Liver (tissue), 9 donors: ENCODE data around the gene RNPS1. TPM values are rescaled to one million over a fixed set of nuclear protein-coding genes. Genes with fewer than 3 reads are reported as not detected.

Experiments used
- DNase-seq: peaks from one replicate; pipeline ENCODE4 v3.0.0-alpha.2; 2017; ENCODE audit warnings: low spot score
- H3K27ac ChIP-seq, 2 donors: one replicate each; pipeline ENCODE4 v1.7.0; 2013; ENCODE audit warnings: inconsistent platforms in 2 of 2, low read length in 2 of 2, control low read depth in 1 of 2, low read depth in 1 of 2, mild to moderate bottlenecking in 1 of 2
- H3K27me3 ChIP-seq, 4 donors: one replicate each; pipeline versions ENCODE4 v1.6.1 to v1.7.0; 2013; ENCODE audit warnings: low read length in 3 of 4, inconsistent platforms in 1 of 4, mild to moderate bottlenecking in 1 of 4, moderate library complexity in 1 of 4; ENCODE audit not compliant: control insufficient read depth in 4 of 4, insufficient read depth in 4 of 4
- H3K36me3 ChIP-seq, 4 donors: one replicate each; pipeline versions ENCODE4 v1.6.1 to v1.7.0; 2013; ENCODE audit warnings: low read length in 3 of 4, mild to moderate bottlenecking in 3 of 4, low read depth in 1 of 4, moderate library complexity in 1 of 4; ENCODE audit not compliant: control insufficient read depth in 4 of 4, insufficient read depth in 3 of 4
- H3K4me1 ChIP-seq, 4 donors: one replicate each; pipeline versions ENCODE4 v1.6.1 to v1.7.0; 2013; ENCODE audit warnings: low read length in 3 of 4, mild to moderate bottlenecking in 3 of 4, moderate library complexity in 1 of 4; ENCODE audit not compliant: control insufficient read depth in 4 of 4, insufficient read depth in 4 of 4
- H3K4me3 ChIP-seq, 3 donors: one replicate each; pipeline versions ENCODE4 v1.6.1 to v1.7.0; 2013; ENCODE audit warnings: low read length in 3 of 3, control low read depth in 1 of 3, low read depth in 1 of 3, mild to moderate bottlenecking in 1 of 3
- H3K9ac ChIP-seq, 2 donors: one replicate each; pipeline ENCODE4 v1.7.0; 2013; ENCODE audit warnings: low read length in 2 of 2, mild to moderate bottlenecking in 2 of 2, moderate library complexity in 2 of 2, control low read depth in 1 of 2, low read depth in 1 of 2
- H3K9me3 ChIP-seq, 4 donors: one replicate each; pipeline versions ENCODE4 v1.6.1 to v1.7.0; 2013; ENCODE audit warnings: low read length in 3 of 4; ENCODE audit not compliant: control insufficient read depth in 4 of 4
- ATF3 ChIP-seq: IDR thresholded peaks from 2 replicates; pipeline ENCODE4 v1.6.1; 2016; ENCODE audit warnings: antibody characterized with exemption
- CTCF ChIP-seq: fragments of 150-350 bp; IDR thresholded peaks from 2 replicates; pipeline ENCODE4 v1.5.1; 2017; ENCODE audit warnings: improper control_type of control experiment, low read depth, low read length; ENCODE audit not compliant: missing input control
- EGR1 ChIP-seq, 2 donors: IDR thresholded peaks; 2 replicates each; pipeline ENCODE4 v1.6.1; 2016 to 2018; ENCODE audit warnings: antibody characterized with exemption in 2 of 2, low read depth in 2 of 2
- FOXA1 ChIP-seq: IDR thresholded peaks from 2 replicates; pipeline ENCODE4 v1.6.1; 2016; ENCODE audit warnings: antibody characterized with exemption
- FOXA2 ChIP-seq: IDR thresholded peaks from 2 replicates; pipeline ENCODE4 v1.6.1; 2016; ENCODE audit warnings: antibody characterized with exemption
- GABPA ChIP-seq, 2 donors: IDR thresholded peaks in 1 of 2; conservative IDR thresholded peaks in 1 of 2; 2 replicates each; pipeline ENCODE4 v1.6.1; 2016; ENCODE audit warnings: antibody characterized with exemption in 2 of 2, mild to moderate bottlenecking in 1 of 2, moderate library complexity in 1 of 2
- HNF4A ChIP-seq, 2 donors: conservative IDR thresholded peaks; 2 replicates each; pipeline ENCODE4 v1.6.1; 2016; ENCODE audit warnings: antibody characterized with exemption in 2 of 2, mild to moderate bottlenecking in 2 of 2
- HNF4G ChIP-seq: IDR thresholded peaks from 2 replicates; pipeline ENCODE4 v1.6.1; 2016; ENCODE audit warnings: antibody characterized with exemption
- JUND ChIP-seq, 2 donors: IDR thresholded peaks; 2 replicates each; pipeline ENCODE4 v1.6.1; 2016; ENCODE audit warnings: antibody characterized with exemption in 2 of 2
- NR2F2 ChIP-seq: IDR thresholded peaks from 2 replicates; pipeline ENCODE4 v1.6.1; 2016; ENCODE audit warnings: antibody characterized with exemption
- RAD21 ChIP-seq, 2 donors: IDR thresholded peaks; 2 replicates each; pipeline ENCODE4 v1.6.1; 2016; ENCODE audit warnings: antibody characterized with exemption in 2 of 2, mild to moderate bottlenecking in 2 of 2
- REST ChIP-seq: IDR thresholded peaks from 2 replicates; pipeline ENCODE4 v1.6.1; 2016; ENCODE audit warnings: antibody characterized with exemption, mild to moderate bottlenecking
- RXRA ChIP-seq, 2 donors: IDR thresholded peaks; 2 replicates each; pipeline ENCODE4 v1.6.1; 2017 to 2018; ENCODE audit warnings: antibody characterized with exemption in 2 of 2, mild to moderate bottlenecking in 1 of 2
- SP1 ChIP-seq: IDR thresholded peaks from 2 replicates; pipeline ENCODE4 v1.6.1; 2018; ENCODE audit warnings: antibody characterized with exemption, mild to moderate bottlenecking
- TAF1 ChIP-seq: conservative IDR thresholded peaks from 2 replicates; pipeline ENCODE4 v1.6.1; 2016; ENCODE audit warnings: antibody characterized with exemption, mild to moderate bottlenecking
- YY1 ChIP-seq: IDR thresholded peaks from 2 replicates; pipeline ENCODE4 v1.6.1; 2016; ENCODE audit warnings: antibody characterized with exemption, mild to moderate bottlenecking
- WGBS: extraction: QIAGEN DNeasy Blood & Tissue Kit; methylation state at CpG from one replicate; pipeline ENCODE4 v1.1.7; 2013; 5-methylcytosine and 5-hydroxymethylcytosine counted together
- polyA plus RNA-seq, 2 donors: library from polyadenylated mRNA; stranded (reverse) in 1 of 2; unstranded in 1 of 2; fragments of 200-250 nt in 1 of 2; fragments of >200 nt in 1 of 2; fragmentation: Nextera tagmentation in 1 of 2; extraction: Ambion mirVana in 1 of 2; gene quantifications; one replicate each; pipeline versions ENCODE4 v1.2.1 to v1.2.3, GENCODE V29; 2013 to 2015
- total RNA-seq, 2 donors: library from RNA; depleted of rRNA; stranded (reverse); fragments of >200 nt; gene quantifications; one replicate each; pipeline ENCODE4 v1.2.3, GENCODE V29; 2014
- TF ChIP-seq, protein P1 (sequence below): IDR thresholded peaks from 2 replicates; pipeline ENCODE4 v1.6.1; 2016; ENCODE audit warnings: antibody characterized with exemption
- TF ChIP-seq, protein P2 (sequence below): IDR thresholded peaks from 2 replicates; pipeline ENCODE4 v1.6.1; 2016; ENCODE audit warnings: antibody characterized with exemption
- donor health status: healthy.
- donor health status: healthy.
- donor health status: healthy.
- donor health status: healthy.
- donor health status: healthy.

Gene RNPS1
- total and polyA plus RNA-seq, 4 donors: 31.3 to 38.2 (median 36.7) TPM

GRCh38 chr16:2280461-2280860 is 12.5 kb upstream of the RNPS1 start:
- no peak for TF ChIP-seq CTCF
- TF ChIP-seq, protein P1, sequence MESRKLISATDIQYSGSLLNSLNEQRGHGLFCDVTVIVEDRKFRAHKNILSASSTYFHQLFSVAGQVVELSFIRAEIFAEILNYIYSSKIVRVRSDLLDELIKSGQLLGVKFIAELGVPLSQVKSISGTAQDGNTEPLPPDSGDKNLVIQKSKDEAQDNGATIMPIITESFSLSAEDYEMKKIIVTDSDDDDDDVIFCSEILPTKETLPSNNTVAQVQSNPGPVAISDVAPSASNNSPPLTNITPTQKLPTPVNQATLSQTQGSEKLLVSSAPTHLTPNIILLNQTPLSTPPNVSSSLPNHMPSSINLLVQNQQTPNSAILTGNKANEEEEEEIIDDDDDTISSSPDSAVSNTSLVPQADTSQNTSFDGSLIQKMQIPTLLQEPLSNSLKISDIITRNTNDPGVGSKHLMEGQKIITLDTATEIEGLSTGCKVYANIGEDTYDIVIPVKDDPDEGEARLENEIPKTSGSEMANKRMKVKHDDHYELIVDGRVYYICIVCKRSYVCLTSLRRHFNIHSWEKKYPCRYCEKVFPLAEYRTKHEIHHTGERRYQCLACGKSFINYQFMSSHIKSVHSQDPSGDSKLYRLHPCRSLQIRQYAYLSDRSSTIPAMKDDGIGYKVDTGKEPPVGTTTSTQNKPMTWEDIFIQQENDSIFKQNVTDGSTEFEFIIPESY: no peak
- TF ChIP-seq FOXA2: no peak
- no peak for TF ChIP-seq JUND (IDR thresholded peaks at IDR 0.05)
- no peak for TF ChIP-seq GABPA (IDR thresholded peaks at IDR 0.05 in 1 of 2, conservative IDR thresholded peaks at IDR 0.05 in 1 of 2)
- no peak for TF ChIP-seq NR2F2
- no peak for TF ChIP-seq RXRA (IDR thresholded peaks at IDR 0.05)
- TF ChIP-seq TAF1: no peak
- TF ChIP-seq SP1: no peak
- TF ChIP-seq HNF4G: no peak
- TF ChIP-seq HNF4A (conservative IDR thresholded peaks at IDR 0.05): no peak
- no peak overlapping the region for H3K4me3 ChIP-seq
- DNase-seq: no peak

DNA sequence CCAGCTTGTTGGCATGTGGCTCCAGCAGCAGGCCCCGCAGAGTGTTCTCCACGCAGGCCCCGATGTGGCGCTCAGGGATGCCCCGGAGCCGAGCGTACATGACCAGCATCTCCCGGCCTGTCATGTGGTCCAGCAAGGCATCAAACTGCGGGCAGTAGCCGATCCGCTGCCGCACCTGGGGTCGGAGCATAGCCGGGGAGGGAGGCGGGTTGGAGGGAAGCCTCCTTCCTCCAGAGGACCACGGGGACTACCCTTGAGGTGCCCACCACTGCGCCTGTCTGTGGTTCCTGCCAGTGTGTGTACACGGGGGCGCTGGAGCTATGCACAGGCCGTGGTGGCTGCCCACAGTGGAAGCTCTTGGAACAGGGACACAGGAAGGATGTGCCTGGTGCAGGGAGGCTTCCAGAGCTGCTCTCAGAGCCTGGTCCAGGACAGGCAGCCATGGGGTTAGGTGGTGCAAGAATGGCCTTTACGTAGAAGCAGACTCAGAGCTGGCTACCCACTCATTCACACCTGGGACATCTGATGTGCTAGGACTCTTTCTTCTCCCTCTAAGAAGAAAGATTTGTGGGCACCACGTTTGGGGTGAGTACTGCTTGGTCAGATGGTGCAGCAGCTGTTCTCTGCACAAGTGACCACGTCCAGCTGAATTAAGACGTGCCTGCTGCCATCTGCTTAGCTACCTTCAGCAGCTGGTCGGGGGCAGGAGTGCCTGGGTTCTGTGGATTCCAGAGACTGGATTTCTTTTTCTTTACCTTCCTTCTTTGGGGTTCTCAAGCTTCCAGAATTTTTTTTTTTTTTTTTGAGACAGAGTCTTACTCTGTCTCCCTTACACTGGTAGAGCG is 11.3 kb upstream of the RNPS1 start:
- Histone ChIP-seq H3K4me3 (no peak overlapping the region), H3K27ac (no peak overlapping the region), H3K27me3 (no peaks in the 10 kb centered on the region), H3K36me3 (no peaks in the 10 kb centered on the region), H3K4me1 (no peaks in the 10 kb centered on the region), H3K9me3 (no peaks in the 10 kb centered on the region), H3K9ac (no peak overlapping the region)
- WGBS: 87% methylated on average over 26 of the region's 26 CpGs
- TF ChIP-seq JUND (IDR thresholded peaks at IDR 0.05) (no peak), RXRA (IDR thresholded peaks at IDR 0.05) (no peak), NR2F2 (no peak), SP1 (no peak), REST (no peak), TAF1 (no peak), FOXA2 (no peak), EGR1 (IDR thresholded peaks at IDR 0.05; ENCODE audit: low read depth in 2 of 2) (no peak), CTCF (no peak), ATF3 (no peak), RAD21 (IDR thresholded peaks at IDR 0.05) (no peak), YY1 (no peak), HNF4A (conservative IDR thresholded peaks at IDR 0.05) (no peak), FOXA1 (no peak), GABPA (IDR thresholded peaks at IDR 0.05 in 1 of 2, conservative IDR thresholded peaks at IDR 0.05 in 1 of 2) (no peak)
- TF ChIP-seq, protein P2, sequence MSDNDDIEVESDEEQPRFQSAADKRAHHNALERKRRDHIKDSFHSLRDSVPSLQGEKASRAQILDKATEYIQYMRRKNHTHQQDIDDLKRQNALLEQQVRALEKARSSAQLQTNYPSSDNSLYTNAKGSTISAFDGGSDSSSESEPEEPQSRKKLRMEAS: no peak
- TF ChIP-seq, protein P1: no peak
- DNase-seq: no peak

More at GRCh38 chr16:2280461-2280860, 12.5 kb upstream of the RNPS1 start:
- Histone ChIP-seq H3K9me3 (no peaks in the 10 kb centered on the region), H3K4me1 (no peaks in the 10 kb centered on the region), H3K27me3 (no peaks in the 10 kb centered on the region), H3K27ac (no peak overlapping the region), H3K36me3 (no peaks in the 10 kb centered on the region), H3K9ac (no peak overlapping the region)
- 92% methylated on average over 8 of the region's 8 CpGs for WGBS
